ENCODE measurements around the gene YTHDC1.
"Not testable (repeated sequence)": the region's sequence is repeated elsewhere in the genome, so short reads cannot be mapped to it uniquely, and the experiment has no call there.

The YTHDC1 gene

GRCh38 chr4:68349649-68350360 lies at the start of gene YTHDC1:
Gene YTHDC1, minus strand, starts transcription at chr4:68350090. Its CDS starts 337 bp downstream, at chr4:68349753.
- peak; percentile 77 for DNase-seq

DNA sequence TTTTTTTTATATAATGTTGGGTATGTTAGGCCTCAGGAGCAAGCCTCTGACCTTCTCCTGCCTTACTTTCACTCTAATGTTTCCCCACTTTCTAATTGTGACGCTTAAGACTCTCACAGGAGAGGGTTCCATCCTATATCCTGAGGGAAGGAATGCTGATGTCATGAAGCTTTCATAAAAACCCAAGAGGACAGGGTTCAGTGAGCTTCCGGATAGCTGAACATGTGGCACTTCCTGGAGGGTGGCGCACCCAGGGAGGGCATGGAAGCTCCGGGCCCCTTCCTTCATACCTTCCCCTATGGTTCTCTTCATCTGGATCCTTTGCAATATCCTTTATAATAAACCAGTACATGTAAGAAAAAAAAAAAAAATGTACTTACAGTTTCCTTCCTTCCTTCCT lies 49.4 kb upstream of the YTHDC1 start:
- no peak for DNase-seq

DNA sequence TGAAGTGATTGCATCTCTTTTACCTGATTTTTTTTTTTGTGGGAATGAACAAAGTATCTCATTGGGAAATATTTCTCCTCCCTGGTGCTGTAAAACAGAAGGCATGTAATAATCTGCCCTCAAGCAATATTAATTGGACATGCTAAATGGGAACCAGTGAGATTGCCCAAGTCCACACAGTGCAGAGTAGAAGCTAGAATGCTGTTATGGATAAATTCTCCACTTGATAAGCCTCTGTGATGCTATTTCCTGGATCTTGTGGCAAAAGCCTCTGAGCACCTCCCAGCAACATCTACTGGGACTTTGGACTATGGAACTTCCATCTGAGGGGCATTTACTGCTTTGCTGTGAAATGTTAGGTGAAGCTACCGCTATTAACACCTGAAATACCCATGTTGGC lies 46.9 kb upstream of the YTHDC1 start:
- DNase-seq = no peak

DNA sequence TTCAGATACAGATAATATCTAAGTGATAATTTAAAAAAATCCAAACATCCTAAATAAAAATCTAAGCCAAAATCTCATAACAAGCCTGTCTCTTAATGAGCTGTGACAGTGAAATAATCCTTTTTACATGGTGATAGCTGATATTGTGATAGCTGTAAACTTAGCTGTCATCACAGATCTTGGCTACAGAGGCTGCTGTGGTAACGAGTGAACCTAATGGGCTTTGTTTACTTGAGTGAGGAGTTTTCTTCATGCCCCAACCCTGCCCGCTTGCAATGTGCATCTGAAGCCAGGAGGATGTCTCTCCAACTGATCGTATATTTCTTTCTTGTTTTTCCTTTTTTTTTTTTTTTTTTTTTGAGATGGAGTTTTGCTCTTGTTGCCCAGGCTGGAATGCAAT lies 41.5 kb upstream of the YTHDC1 start:
- DNase-seq = no peak

- DNase-seq = no peak
These were observed 40.5 kb upstream of the YTHDC1 start for GRCh38 chr4:68390205-68390935.

- not testable (repeated sequence) for DNase-seq
These were observed 39.6 kb upstream of the YTHDC1 start for GRCh38 chr4:68389386-68389913.

DNA sequence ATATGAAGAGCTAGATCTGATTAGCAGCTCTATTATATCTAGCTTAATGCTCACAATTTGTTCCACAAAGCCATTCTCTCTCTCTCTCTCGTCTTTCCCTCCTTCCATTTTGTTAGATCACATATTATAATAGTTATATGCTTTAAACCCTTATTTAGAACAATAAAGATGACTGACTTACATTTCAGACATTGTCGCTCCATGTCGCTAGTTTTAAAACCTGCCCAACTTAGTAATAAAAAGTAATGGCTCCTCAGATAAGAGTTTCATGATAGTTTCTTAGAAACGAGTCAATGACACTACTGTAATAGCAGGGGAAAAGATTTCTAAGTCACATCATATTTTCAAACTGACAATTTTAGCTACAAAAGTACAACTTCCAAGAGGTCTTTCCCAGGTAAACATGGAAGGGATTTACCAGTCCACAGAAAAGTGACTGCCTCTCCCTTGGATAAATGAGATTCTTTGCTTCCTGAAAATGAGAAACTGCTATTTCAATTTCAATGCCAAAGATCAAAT lies 38.5 kb upstream of the YTHDC1 start:
- DNase-seq = no peak

- no peak for DNase-seq
These were observed 35.4 kb upstream of the YTHDC1 start for GRCh38 chr4:68385267-68385666.

- DNase-seq = no peak
These were observed 33.2 kb upstream of the YTHDC1 start for GRCh38 chr4:68383115-68383514.

DNA sequence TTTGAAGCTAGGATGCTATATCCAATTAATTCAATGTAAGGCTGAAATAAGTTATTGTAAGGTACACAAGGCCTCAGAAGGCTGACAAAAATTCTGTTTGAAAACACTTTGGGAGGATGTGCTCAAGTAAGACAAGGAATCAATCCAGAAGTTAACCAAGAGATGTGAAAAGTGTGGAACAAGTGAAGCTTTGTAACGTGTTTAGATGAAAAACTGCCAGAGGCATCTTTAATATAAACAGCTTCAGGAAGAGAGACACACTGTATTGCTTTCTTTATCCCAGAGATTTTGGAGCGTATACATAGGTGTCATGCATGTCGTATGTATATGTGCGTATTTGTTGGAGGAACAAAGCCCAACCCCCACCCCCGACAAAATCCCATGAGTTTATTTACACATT lies 28.3 kb upstream of the YTHDC1 start:
- DNase-seq = no peak

GRCh38 chr4:68375667-68376559 lies 26.0 kb upstream of the YTHDC1 start:
- DNase-seq = peak; percentile 10

- no peak for DNase-seq
These were observed 23.6 kb upstream of the YTHDC1 start for GRCh38 chr4:68373513-68373912.

DNA sequence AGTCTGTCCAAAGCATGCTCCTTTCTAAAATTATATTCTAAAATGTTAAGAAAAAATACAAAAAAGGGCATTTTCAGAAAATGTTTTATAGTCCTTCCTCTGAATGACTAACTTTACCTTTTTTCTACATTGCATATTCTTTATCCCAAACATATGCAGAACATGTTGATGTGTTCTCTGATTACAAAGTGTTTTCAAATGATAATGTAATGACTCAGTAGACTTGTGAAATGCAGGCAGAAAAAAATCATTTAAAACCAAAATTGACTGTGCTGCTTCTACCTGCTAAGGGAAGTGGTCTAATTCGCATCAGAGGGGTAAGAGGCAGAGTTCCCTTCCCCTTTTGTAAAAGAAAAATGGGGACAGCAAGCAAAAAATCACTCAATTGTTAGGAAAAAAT lies 22.7 kb upstream of the YTHDC1 start:
- no peak for DNase-seq

GRCh38 chr4:68369142-68369805 lies 19.4 kb upstream of the YTHDC1 start:
- no peak for DNase-seq

DNA sequence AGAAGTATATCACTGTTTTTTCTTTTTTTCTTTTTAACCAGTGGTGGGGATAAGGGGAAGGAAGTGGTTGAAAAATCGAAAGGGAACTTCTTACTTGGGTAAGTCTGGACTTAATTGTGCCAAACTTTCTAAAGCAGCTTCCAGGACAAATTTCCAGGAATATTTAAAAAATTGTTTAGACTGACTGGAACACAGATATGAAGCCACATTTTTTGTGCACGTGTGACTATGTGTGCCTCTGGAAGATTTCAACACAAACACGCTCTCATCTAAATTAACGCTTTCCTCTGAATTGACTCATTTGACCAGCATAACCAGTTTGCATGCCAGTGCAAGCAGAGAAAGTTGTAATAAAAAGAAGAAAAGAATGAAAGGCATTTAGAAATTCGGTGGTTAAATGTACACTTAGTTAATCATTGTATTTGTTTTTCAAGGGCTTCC lies 18.8 kb upstream of the YTHDC1 start:
- peak; percentile 39 for DNase-seq

GRCh38 chr4:68367835-68368234 lies 17.9 kb upstream of the YTHDC1 start:
- DNase-seq = no peak

DNA sequence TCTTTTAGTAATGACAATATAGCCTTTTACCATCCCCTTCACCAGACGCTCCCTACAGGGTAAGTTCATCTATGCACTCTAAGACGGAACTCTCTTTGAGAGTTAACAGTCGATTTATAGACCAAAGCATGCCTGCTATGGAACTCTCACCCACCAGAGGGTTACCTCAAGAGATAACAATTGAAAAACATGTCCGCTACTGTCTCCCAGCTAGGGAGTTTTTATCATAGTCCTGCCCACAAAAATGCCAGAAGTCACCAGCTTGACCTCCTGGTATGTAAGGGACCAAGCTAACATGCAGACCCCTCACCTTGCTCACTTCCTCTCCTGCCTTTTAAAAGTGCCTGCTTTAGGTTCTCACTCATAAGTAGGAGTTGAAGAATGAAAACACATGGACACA lies 16.7 kb upstream of the YTHDC1 start:
- DNase-seq = no peak

GRCh38 chr4:68365068-68365467 lies 15.2 kb upstream of the YTHDC1 start:
- DNase-seq = no peak

DNA sequence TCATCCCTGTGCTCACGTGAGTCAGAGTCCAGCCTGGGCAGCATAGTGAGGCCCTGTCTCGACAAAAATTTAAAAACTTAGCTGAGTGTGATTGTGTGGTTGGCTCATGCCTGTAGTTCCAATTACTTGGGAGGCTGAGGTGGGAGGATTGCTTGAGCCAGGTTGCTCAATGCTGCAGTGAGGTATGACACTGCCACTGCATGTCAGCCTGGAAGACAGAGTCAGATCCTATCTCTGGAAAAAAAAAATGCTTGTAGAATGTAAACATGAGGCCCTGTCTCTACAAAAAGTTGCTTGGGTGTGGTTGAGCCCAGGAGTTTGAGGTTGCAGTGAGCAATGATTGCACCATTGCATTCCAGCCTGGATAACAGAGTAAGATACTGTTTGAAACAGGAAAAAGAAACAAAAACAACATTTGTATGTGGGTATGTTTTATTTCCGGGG lies 11.3 kb upstream of the YTHDC1 start:
- no peak for DNase-seq

DNA sequence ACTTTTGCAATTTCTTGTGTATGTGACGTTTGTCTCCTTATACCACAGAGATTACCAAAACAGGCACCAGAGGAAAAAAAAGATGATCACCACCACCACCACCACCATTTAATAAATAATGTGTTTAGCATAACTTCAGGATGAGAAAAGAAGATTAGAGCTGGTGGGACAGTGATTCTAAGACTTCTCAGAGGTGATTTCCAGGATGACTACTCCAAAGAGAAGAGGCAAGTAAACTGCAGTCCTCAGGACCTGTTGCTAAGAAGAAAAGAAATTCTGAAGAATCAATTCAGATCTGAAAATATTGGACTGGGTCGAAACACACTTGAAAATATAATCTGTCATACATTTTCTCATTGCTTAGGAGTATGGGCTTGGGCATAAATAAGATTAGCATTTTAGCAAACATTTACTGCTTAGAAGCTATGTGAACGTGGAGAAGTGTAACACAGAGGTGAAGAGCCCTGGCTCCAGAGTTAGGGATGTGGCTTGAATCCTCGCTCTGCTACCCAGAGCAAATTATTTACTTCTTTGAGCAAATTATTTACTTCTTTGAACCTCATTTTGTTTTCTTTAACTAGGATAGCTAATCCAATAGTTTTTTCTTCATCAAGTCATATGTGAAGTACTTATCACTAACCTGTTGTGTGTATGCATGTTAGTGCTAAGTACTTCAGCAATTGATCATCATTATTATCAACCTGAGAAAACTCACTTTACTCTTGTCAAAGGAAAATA lies 10.5 kb upstream of the YTHDC1 start:
- no peak for DNase-seq

DNA sequence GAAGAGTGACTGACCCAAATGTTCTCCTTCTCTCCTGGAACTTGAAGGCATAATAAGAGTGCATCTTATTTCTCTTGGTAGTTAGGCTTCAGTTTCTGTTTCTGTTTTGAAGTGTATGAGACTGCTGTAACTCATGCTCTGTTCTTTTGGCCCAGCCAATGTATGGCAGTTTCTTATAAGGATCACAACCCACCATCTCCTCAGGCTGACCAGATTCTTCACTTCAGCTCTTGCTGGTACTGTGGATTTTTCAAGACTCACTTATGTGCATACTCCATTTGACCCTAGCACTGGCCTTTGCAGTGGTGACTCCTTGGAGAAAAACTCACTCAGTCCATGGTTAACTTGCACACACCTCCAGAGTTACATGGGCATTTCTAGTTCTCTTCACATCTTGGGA lies 9.6 kb upstream of the YTHDC1 start:
- DNase-seq = no peak

DNA sequence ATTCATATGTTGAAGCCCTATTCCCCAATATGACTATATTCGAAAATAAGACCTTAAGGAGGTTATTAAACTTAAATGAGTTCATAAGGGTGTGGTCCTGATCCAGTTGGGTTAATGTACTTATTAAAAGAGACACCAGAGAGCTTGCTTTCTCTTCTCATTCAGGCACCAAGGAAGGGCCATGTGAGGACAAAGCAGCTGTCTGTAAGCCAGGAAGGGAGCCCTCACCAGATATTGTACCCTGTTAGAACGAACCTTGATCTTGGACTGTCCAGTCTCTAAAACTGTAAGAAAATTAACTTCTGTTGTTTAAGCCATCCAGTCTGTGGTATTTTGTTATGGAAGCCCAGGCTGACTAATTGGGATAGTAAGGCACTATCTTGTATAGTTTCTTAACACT lies 9.1 kb upstream of the YTHDC1 start:
- no peak for DNase-seq

All from GF-D8 (cell line).